Measurements from ENCODE around the gene PCSK4.

- TF ChIP-seq CTCF (IDR thresholded peaks at IDR 0.05) = no peak
- TF ChIP-seq POLR2A (IDR thresholded peaks at IDR 0.05) = no peak
These were observed 20.7 kb upstream of the PCSK4 start for GRCh38 chr19:1510807-1511206.
